Left ventricle myocardium inferior (tissue), 1 donor: ENCODE results near the gene DDX10. TPM values are rescaled to one million over a fixed set of nuclear protein-coding genes. Genes with fewer than 3 reads are reported as not detected.

ENCODE experiments used
- DNase-seq: peaks from one replicate; pipeline ENCODE4 v3.0.0-alpha.2; 2020
- H3K27ac ChIP-seq: fragments of 200-600 bp; replicated peaks from 2 replicates; pipeline ENCODE4 v1.8.0; 2021
- H3K27me3 ChIP-seq: fragments of 200-600 bp; 2 replicates; pipeline ENCODE4 v1.8.0; 2021; ENCODE audit warnings: low read depth
- H3K36me3 ChIP-seq: fragments of 200-600 bp; 2 replicates; pipeline ENCODE4 v1.8.0; 2021
- H3K4me1 ChIP-seq: fragments of 200-600 bp; 2 replicates; pipeline ENCODE4 v1.8.0; 2021
- H3K4me3 ChIP-seq: fragments of 200-600 bp; 2 replicates; pipeline ENCODE4 v1.8.0; 2021; ENCODE audit warnings: mild to moderate bottlenecking, moderate library complexity
- H3K9me3 ChIP-seq: fragments of 200-600 bp; replicated peaks from 2 replicates; pipeline ENCODE4 v1.8.0; 2021
- intact Hi-C: fragments of 100-400 bp; cut with micrococcal nuclease; formaldehyde crosslinking; loops from one replicate; pipeline ENCODE4 v1.11.0; 2022
- total RNA-seq: library from RNA; stranded (reverse); fragmentation: NEBNext Ultra II Directional; extraction: Animal tissue kit (Norgen Biotek cat#: 25700); gene quantifications from one replicate; pipeline ENCODE4 v1.2.1, GENCODE V29; 2021
- TF ChIP-seq, protein P1 (sequence below): fragments of 200-600 bp; IDR thresholded peaks from 2 replicates; pipeline ENCODE4 v1.8.0; 2021; ENCODE audit warnings: antibody characterized with exemption, mild to moderate bottlenecking, borderline replicate concordance
- donor health status: DM: no; HTN: yes; CAD: no; lungs with severe emphysema.

DDX10 gene
- total RNA-seq, 1 donor from 2014 or later = 11.7 TPM

DNA sequence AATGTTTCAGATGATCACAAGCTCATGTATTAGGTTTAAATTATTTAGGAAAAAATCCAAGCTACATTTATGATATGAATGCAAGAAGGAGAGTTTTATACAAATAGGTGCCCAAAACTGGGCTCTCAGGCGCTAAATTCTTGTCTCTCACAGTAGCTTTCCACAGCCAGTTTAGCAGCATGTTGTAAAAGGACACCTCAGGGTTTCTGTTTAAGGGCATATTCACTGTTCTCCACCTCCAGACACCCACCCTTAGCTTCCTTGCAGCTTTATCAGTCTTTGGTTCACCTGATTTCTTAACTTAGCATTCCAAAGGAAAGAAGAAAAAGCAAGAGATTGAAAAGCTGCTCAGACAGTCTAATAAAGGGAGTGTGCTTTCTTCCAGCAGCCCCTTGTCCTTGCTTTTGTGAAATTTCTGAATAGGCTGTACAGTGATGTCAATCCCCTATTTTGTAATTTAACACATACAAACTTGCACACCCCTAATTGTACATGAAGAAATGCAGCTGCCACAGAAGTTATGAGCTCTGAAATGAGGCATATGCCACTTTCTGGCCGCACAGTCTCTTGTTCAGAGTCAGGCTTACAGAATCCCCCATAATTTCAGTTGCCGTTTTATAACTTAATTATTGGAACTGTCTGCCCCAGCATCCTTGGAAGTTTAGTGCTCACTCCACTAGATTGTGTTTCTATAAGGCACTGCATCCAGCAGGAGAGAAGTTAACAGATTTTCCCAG lies 262.1 kb downstream of the DDX10 start:
- no peaks in the 10 kb centered on the region for H3K36me3 ChIP-seq
- H3K27ac ChIP-seq = no peak overlapping the region
- peaks cover 6% of the 10 kb centered on the region for H3K4me1 ChIP-seq
- H3K9me3 ChIP-seq = no peaks in the 10 kb centered on the region
- DNase-seq = no peak
- TF ChIP-seq, protein P1, sequence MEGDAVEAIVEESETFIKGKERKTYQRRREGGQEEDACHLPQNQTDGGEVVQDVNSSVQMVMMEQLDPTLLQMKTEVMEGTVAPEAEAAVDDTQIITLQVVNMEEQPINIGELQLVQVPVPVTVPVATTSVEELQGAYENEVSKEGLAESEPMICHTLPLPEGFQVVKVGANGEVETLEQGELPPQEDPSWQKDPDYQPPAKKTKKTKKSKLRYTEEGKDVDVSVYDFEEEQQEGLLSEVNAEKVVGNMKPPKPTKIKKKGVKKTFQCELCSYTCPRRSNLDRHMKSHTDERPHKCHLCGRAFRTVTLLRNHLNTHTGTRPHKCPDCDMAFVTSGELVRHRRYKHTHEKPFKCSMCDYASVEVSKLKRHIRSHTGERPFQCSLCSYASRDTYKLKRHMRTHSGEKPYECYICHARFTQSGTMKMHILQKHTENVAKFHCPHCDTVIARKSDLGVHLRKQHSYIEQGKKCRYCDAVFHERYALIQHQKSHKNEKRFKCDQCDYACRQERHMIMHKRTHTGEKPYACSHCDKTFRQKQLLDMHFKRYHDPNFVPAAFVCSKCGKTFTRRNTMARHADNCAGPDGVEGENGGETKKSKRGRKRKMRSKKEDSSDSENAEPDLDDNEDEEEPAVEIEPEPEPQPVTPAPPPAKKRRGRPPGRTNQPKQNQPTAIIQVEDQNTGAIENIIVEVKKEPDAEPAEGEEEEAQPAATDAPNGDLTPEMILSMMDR = no peak
- H3K27me3 ChIP-seq = no peaks in the 10 kb centered on the region
- H3K4me3 ChIP-seq = no peak overlapping the region
- intact Hi-C loops = no loop called here

DNA sequence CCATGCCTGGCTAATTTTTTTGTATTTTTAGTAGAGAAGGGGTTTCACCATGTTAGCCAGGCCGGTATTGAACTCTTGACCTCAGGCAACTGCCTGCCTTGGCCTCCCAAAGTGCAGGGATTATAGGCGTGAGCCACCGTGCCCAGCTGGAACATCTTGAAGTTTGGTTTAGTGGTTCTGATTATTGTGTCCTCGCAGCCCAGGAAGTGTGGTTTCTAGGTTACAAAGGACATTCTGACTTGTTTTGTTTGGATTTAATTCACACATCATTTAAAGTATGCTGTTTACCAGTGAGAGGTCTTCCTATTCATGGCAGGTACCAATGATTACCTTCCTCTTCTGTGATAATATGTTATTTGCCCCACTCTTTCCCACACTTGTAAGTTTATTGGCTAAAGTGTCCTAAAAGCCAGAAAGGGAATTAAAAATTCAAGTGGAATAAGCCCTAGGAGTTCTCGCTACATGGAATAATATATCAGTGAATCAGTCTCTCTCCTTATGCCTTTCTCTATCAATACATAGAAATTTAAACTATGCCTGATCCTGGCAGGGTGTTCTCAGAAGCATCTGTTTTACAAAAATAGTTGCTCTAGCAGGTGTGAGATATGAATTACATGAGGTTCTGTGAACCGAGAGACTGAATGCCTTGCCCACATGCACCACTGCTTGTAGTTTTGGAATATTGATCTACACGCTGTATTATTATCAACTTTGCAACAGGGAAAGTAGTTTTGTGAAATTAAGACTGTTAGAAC lies 263.1 kb downstream of the DDX10 start:
- H3K4me1 ChIP-seq = peaks cover 6% of the 10 kb centered on the region
- H3K4me3 ChIP-seq = no peak overlapping the region
- intact Hi-C loops = no loop called here
- TF ChIP-seq, protein P1 = no peak
- H3K27me3 ChIP-seq = no peaks in the 10 kb centered on the region
- no peaks in the 10 kb centered on the region for H3K9me3 ChIP-seq
- no peaks in the 10 kb centered on the region for H3K36me3 ChIP-seq
- no peak for DNase-seq
- H3K27ac ChIP-seq = no peak overlapping the region

DNA sequence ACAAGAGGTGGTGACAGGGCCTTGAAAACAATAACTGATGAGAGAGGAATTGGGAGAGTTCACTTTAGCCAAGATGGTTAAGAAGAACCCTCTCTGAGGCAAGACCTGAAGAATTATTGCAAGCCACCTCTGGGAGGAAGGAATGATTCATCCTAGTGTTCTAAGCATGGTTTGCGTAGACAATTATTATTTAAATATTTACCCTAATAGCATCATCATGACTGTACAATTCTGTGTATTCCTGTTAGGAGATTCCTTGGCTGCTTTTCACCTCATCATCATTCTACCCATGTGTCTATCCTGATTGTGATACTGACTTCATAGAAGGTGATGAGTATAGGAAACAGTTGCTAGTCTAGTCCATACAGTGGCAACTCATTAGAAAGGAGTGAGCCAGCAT lies 264.4 kb downstream of the DDX10 start:
- no peaks in the 10 kb centered on the region for H3K36me3 ChIP-seq
- H3K9me3 ChIP-seq = no peaks in the 10 kb centered on the region
- peaks cover 6% of the 10 kb centered on the region for H3K4me1 ChIP-seq
- intact Hi-C loops = no loop called here
- H3K4me3 ChIP-seq = no peak overlapping the region
- H3K27ac ChIP-seq = no peak overlapping the region
- H3K27me3 ChIP-seq = no peaks in the 10 kb centered on the region
- TF ChIP-seq, protein P1 = no peak
- DNase-seq = no peak

DNA sequence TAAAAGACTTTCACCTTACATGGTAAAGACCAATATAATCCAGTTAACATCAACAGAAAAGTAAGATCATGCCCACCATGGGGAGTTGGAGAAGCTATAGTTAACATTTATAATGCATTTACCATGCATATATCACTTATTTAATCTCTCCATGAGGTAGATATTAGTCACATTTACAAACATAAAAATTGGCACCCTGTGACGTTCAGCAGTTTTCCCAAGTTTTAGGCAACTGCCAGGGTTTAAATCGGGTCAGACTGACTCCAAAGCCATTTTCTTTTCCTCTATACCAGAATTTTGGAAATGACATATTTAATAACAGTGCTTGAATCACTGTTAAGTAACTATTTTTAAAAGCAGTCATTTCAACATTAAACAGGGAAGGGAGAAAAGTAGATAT lies 266.3 kb downstream of the DDX10 start:
- DNase-seq = no peak
- TF ChIP-seq, protein P1 = no peak
- Histone ChIP-seq H3K4me3 (no peak overlapping the region), H3K9me3 (no peaks in the 10 kb centered on the region), H3K27me3 (no peaks in the 10 kb centered on the region), H3K27ac (no peak overlapping the region), H3K4me1 (peaks cover 6% of the 10 kb centered on the region), H3K36me3 (no peaks in the 10 kb centered on the region)
- intact Hi-C loops = no loop called here

DNA sequence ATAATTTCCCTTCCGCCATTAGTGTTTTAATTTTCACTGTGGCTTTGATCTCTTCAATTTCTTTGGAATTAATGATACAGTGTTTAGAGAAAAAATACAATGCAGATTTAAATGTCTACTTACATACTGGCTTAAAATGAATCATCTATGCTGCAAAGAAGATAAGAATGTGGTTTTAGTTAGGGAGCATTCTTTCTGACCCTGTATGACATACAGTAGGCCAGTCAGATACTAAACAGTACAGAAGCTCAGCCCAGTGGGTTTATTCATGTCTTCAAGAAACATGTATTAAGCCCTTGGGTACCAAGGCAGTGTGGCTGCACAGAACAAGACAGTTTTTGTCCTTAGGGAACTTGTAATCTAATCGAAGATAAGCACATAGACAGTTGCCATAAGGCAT lies 268.8 kb downstream of the DDX10 start:
- intact Hi-C loops = no loop called here
- DNase-seq = no peak
- Histone ChIP-seq H3K4me1 (peaks cover 4% of the 10 kb centered on the region), H3K27ac (no peak overlapping the region), H3K4me3 (no peak overlapping the region), H3K36me3 (no peaks in the 10 kb centered on the region), H3K27me3 (no peaks in the 10 kb centered on the region), H3K9me3 (no peaks in the 10 kb centered on the region)
- TF ChIP-seq, protein P1 = no peak
